SK-N-SH (cell line): ENCODE measurements around the gene LYL1.

Experiments
- CHD2 ChIP-seq: fragments of 150-350 bp; IDR thresholded peaks from 2 replicates; pipeline ENCODE4 v1.6.1; 2018; ENCODE audit warnings: low read length; ENCODE audit not compliant: partially characterized antibody
- ELF1 ChIP-seq: IDR thresholded peaks from 2 replicates; pipeline ENCODE4 v1.4.0; 2012
- EZH2phosphoT487 ChIP-seq: fragments of 200-600 bp; sonication (generic); IDR thresholded peaks from 2 replicates; pipeline ENCODE4 v1.6.1; 2017; ENCODE audit warnings: low read depth, mixed run types, mild to moderate bottlenecking, antibody characterized with exemption, moderate library complexity, borderline replicate concordance
- GABPA ChIP-seq: IDR thresholded peaks from 2 replicates; pipeline ENCODE4 v1.4.0; 2012; ENCODE audit warnings: low read depth, mild to moderate bottlenecking
- RCOR1 ChIP-seq: fragments of 150-350 bp; IDR thresholded peaks from 2 replicates; pipeline ENCODE4 v1.6.1; 2017; ENCODE audit warnings: antibody characterized with exemption, low read length
- RFX5 ChIP-seq: IDR thresholded peaks from 2 replicates; pipeline ENCODE4 v1.6.1; 2012; ENCODE audit warnings: mild to moderate bottlenecking, improper control_type of control experiment, low read length
- TAF1 ChIP-seq: IDR thresholded peaks from 2 replicates; pipeline ENCODE4 v1.6.1; 2012; ENCODE audit warnings: low read depth, mild to moderate bottlenecking, low read length, moderate library complexity, borderline replicate concordance
- YY1 ChIP-seq: IDR thresholded peaks from 2 replicates; pipeline ENCODE4 v1.4.0; 2012; ENCODE audit warnings: low read depth, mild to moderate bottlenecking
- TF ChIP-seq, protein P1 (sequence below): fragments of 200-600 bp; sonication (generic); IDR thresholded peaks from 2 replicates; pipeline ENCODE4 v1.6.1; 2017; ENCODE audit warnings: antibody characterized with exemption, mild to moderate bottlenecking, moderate library complexity
- TF ChIP-seq, protein P2 (sequence below): IDR thresholded peaks from 2 replicates; pipeline ENCODE4 v1.6.1; 2012; ENCODE audit warnings: mild to moderate bottlenecking, low read depth, low read length, moderate library complexity

DNA sequence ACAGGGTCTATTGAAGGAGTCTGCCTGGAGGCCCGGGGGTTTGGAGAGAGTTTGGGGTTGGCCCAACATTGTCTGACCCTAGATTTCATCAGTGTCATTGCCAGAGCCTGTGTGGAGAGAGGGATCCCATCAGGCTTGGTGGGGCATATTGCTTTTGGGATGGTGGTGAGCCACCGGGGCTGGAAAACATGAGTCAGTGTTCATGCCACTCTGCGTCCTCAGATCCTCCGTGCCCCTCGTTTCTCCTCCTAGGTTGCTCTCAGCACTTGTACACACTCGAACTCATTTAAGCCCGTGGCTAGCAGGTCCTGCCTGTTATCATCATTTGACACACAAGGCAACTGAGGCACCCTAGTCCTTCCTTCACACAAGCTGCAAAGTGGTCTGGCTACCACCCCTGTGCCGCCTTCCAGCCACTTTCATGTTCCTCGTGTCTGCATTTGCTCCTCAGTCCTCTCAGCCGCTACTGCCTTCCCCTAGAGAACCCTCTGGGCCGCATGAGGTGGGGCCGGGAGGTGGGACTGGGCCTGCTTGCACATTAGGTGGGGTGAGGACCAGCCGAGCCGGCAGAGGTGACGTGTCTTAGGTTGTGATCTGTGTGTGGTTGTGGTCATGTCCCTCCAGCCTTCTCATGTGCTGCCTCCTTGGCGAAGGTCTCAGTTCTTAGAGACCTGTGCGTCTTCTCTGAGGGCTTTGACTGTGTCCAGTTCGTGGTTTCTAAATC is 19.1 kb upstream of the LYL1 start:
- TF ChIP-seq RFX5 (no peak), GABPA (no peak), EZH2phosphoT487 (no peak), YY1 (no peak), RCOR1 (no peak), ELF1 (no peak), TAF1 (no peak), CHD2 (no peak)
- TF ChIP-seq, protein P1, sequence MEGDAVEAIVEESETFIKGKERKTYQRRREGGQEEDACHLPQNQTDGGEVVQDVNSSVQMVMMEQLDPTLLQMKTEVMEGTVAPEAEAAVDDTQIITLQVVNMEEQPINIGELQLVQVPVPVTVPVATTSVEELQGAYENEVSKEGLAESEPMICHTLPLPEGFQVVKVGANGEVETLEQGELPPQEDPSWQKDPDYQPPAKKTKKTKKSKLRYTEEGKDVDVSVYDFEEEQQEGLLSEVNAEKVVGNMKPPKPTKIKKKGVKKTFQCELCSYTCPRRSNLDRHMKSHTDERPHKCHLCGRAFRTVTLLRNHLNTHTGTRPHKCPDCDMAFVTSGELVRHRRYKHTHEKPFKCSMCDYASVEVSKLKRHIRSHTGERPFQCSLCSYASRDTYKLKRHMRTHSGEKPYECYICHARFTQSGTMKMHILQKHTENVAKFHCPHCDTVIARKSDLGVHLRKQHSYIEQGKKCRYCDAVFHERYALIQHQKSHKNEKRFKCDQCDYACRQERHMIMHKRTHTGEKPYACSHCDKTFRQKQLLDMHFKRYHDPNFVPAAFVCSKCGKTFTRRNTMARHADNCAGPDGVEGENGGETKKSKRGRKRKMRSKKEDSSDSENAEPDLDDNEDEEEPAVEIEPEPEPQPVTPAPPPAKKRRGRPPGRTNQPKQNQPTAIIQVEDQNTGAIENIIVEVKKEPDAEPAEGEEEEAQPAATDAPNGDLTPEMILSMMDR, result no peak
- TF ChIP-seq, protein P2, sequence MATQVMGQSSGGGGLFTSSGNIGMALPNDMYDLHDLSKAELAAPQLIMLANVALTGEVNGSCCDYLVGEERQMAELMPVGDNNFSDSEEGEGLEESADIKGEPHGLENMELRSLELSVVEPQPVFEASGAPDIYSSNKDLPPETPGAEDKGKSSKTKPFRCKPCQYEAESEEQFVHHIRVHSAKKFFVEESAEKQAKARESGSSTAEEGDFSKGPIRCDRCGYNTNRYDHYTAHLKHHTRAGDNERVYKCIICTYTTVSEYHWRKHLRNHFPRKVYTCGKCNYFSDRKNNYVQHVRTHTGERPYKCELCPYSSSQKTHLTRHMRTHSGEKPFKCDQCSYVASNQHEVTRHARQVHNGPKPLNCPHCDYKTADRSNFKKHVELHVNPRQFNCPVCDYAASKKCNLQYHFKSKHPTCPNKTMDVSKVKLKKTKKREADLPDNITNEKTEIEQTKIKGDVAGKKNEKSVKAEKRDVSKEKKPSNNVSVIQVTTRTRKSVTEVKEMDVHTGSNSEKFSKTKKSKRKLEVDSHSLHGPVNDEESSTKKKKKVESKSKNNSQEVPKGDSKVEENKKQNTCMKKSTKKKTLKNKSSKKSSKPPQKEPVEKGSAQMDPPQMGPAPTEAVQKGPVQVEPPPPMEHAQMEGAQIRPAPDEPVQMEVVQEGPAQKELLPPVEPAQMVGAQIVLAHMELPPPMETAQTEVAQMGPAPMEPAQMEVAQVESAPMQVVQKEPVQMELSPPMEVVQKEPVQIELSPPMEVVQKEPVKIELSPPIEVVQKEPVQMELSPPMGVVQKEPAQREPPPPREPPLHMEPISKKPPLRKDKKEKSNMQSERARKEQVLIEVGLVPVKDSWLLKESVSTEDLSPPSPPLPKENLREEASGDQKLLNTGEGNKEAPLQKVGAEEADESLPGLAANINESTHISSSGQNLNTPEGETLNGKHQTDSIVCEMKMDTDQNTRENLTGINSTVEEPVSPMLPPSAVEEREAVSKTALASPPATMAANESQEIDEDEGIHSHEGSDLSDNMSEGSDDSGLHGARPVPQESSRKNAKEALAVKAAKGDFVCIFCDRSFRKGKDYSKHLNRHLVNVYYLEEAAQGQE, result no peak
